Rectal smooth muscle tissue (tissue), 1 donor: ENCODE results near the gene TDRD7.

Experiments used
- H3K27ac ChIP-seq: one replicate; pipeline ENCODE4 v1.7.0; 2013; ENCODE audit warnings: low read depth, low read length, inconsistent platforms
- H3K27me3 ChIP-seq: one replicate; pipeline ENCODE4 v1.7.0; 2013; ENCODE audit warnings: low read length; ENCODE audit not compliant: control insufficient read depth, insufficient read depth
- H3K36me3 ChIP-seq: one replicate; pipeline ENCODE4 v1.7.0; 2013; ENCODE audit warnings: low read length; ENCODE audit not compliant: control insufficient read depth, insufficient read depth
- H3K4me1 ChIP-seq: one replicate; pipeline ENCODE4 v1.7.0; 2013; ENCODE audit warnings: low read length; ENCODE audit not compliant: control insufficient read depth, insufficient read depth
- H3K4me3 ChIP-seq: one replicate; pipeline ENCODE4 v1.7.0; 2013; ENCODE audit warnings: low read length
- H3K9ac ChIP-seq: one replicate; pipeline ENCODE4 v1.7.0; 2013; ENCODE audit warnings: low read length

The TDRD7 gene

DNA sequence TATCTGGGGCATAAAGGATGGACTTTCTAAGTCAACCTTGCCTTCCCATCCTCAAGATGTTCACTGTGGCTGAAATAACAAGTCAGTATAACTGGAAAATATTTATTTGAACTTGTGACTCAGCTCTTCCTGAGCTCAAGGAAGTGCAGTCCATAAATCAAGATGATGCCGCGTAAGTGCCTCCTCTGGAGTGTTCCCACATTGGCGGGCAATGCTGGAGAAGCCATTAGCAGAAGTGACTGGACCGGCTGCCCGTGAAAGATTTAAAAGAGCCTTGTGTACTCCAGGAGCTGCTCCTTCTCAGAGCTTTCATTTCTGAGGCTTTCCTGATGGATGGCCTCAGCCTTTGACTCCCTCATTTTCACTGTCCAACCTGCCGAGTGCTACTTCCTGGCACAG is 107.0 kb downstream of the TDRD7 start:
- Histone ChIP-seq H3K27ac (peak overlapping the region; percentile 84), H3K4me1 (peaks cover 25% of the 10 kb centered on the region), H3K36me3 (no peaks in the 10 kb centered on the region), H3K9ac (no peak overlapping the region), H3K4me3 (peak overlapping the region; percentile 13), H3K27me3 (no peaks in the 10 kb centered on the region)

DNA sequence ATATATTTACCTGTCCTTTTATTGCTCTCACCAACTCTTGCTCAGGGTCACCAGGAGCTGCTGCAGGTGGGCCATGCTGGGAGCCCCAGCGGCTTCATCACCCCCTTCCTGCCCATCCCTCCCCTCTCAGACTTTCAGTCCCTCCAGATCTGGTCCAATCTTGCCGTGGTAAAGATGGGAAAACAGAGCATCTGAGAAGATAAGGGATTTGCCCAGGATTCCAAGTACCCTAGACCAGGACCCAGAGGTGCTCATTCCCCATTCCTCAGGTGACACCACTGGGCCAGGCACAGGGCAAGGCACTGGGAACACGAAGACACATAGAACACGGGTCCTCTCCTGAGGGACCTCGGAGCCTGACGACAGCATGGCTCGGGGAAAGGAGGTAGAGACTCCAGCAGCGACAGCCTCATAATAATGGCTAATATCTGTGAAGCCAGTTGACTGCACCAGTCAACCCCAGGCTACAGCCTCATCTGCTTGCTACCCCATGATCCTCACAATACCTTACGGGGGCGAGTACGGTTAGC is 107.6 kb downstream of the TDRD7 start:
- H3K27ac ChIP-seq: peak overlapping the region; percentile 67
- H3K9ac ChIP-seq: no peak overlapping the region
- peak overlapping the region; percentile 13 for H3K4me3 ChIP-seq
- H3K36me3 ChIP-seq: no peaks in the 10 kb centered on the region
- peaks cover 25% of the 10 kb centered on the region for H3K4me1 ChIP-seq
- no peaks in the 10 kb centered on the region for H3K27me3 ChIP-seq

GRCh38 chr9:97521576-97522333 is 109.9 kb downstream of the TDRD7 start:
- no peak overlapping the region for H3K9ac ChIP-seq
- no peak overlapping the region for H3K4me3 ChIP-seq
- no peaks in the 10 kb centered on the region for H3K27me3 ChIP-seq
- no peak overlapping the region for H3K27ac ChIP-seq
- no peaks in the 10 kb centered on the region for H3K36me3 ChIP-seq
- peaks cover 25% of the 10 kb centered on the region for H3K4me1 ChIP-seq

- H3K36me3 ChIP-seq: no peaks in the 10 kb centered on the region
- H3K4me3 ChIP-seq: no peak overlapping the region
- H3K27ac ChIP-seq: no peak overlapping the region
- no peak overlapping the region for H3K9ac ChIP-seq
- H3K27me3 ChIP-seq: no peaks in the 10 kb centered on the region
- H3K4me1 ChIP-seq: peaks cover 19% of the 10 kb centered on the region
Observed at GRCh38 chr9:97524424-97524823, 112.5 kb downstream of the TDRD7 start.

DNA sequence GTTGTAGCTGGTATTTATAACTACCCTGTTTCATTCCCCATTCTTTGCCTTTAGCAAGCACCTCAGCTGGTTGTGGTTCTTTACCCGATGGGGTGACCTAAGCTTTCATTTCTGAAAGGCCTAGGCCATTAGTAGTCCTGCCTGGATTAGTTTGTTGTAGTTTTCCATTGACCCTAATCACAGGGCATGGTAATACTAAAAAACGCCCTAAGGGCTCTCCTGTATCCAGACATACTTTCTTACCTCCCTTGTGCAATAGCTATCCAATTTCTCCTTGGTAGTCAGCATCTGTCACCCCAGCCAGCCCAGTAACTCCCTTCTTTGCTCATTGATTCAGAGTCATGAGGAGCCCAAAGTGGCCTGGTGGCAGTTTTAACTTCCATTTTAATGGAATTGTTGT is 113.6 kb downstream of the TDRD7 start:
- no peak overlapping the region for H3K27ac ChIP-seq

GRCh38 chr9:97526895-97527575 is 115.1 kb downstream of the TDRD7 start:
- H3K9ac ChIP-seq: no peak overlapping the region
- H3K4me1 ChIP-seq: peaks cover 27% of the 10 kb centered on the region
- no peaks in the 10 kb centered on the region for H3K27me3 ChIP-seq
- no peak overlapping the region for H3K27ac ChIP-seq
- no peak overlapping the region for H3K4me3 ChIP-seq
- H3K36me3 ChIP-seq: no peaks in the 10 kb centered on the region

More for the DNA sequence above, 113.6 kb downstream of the TDRD7 start:
- H3K9ac ChIP-seq: no peak overlapping the region
- no peak overlapping the region for H3K4me3 ChIP-seq
- peaks cover 16% of the 10 kb centered on the region for H3K4me1 ChIP-seq
- no peaks in the 10 kb centered on the region for H3K27me3 ChIP-seq
- no peaks in the 10 kb centered on the region for H3K36me3 ChIP-seq

DNA sequence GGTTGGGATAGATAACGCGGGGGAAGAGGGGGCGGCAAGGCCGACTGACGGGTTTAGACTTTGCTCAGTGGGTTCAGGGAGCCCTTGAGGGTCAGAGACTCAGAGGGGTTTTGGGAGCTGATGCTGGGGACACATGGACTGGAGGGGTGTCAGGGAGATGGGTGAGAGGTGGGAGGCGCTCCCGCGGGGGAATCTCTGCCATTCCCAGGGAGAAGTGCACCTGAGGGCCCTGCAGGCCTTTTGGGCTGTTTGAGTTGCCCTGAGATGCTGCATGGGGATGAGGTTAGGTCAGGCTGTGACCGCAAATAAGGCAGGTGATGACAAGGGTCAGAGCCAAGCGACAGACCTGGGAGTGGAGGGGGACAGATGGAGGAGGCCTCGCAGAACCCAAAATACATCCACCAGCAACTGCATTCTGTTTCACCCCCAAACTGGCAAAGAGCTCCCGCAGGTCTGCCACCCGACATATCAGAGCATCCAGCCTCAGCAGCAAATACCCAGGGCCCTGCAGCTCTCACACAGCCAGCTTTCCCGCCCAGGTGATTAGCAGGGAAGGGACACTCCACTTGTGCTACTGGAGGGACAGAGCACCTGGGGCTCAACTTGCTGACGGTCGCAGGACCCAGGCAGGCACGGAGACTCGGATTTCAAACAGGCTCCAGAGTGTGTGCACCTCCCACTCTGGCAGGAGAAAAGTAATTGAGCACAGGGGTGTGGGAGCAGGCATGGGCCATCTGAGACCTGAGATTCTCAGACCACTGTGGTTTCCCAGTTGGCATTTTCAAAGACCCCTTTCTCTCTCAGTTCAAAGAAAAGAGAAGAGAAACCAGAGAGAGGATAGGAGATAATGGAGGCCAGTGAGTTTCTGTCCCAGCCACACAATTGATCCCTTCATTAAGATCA is 116.0 kb downstream of the TDRD7 start:
- no peak overlapping the region for H3K4me3 ChIP-seq
- no peaks in the 10 kb centered on the region for H3K36me3 ChIP-seq
- peak overlapping the region; percentile 71 for H3K27ac ChIP-seq
- no peak overlapping the region for H3K9ac ChIP-seq
- H3K4me1 ChIP-seq: peaks cover 35% of the 10 kb centered on the region
- no peaks in the 10 kb centered on the region for H3K27me3 ChIP-seq

GRCh38 chr9:97528529-97529230 is 116.8 kb downstream of the TDRD7 start:
- peak overlapping the region; percentile 71 for H3K27ac ChIP-seq
- H3K9ac ChIP-seq: no peak overlapping the region
- H3K4me3 ChIP-seq: no peak overlapping the region
- H3K27me3 ChIP-seq: no peaks in the 10 kb centered on the region
- H3K4me1 ChIP-seq: peaks cover 35% of the 10 kb centered on the region
- H3K36me3 ChIP-seq: no peaks in the 10 kb centered on the region

DNA sequence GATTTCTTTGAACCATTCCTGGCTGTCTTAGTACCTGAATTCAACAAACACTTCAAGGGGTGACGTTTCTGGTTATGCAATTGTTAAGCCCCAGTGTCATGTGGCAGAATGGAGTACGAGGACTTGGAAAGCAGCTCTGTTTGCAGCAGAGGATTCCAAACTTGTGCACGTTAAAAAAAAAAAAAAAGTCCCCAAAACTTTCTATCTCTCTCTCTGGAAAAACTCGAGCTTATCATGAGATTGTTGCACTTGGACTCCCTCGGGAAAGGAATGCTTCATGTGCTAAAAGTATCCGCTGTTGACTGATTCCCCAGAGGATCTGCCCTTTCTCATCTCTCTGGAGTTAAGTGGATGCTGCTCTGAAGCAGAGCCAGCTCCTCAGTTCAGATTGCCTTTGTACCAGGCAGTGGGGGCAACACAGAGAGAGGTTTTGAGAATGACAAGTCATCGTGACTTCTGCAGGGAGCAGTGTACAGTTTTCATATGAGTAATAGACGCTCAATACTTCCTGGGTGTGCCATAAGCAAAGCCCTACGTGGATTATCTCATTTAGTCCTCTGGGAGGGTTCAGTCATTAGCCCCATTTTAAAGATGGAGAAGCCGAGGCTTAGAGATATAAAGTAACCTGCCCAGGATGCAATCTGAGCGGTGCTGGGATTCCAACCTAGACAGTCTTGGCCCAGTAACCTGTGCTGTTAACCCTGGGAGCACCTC is 117.6 kb downstream of the TDRD7 start:
- H3K4me1 ChIP-seq: peaks cover 35% of the 10 kb centered on the region
- no peak overlapping the region for H3K4me3 ChIP-seq
- peak overlapping the region; percentile 71 for H3K27ac ChIP-seq
- no peaks in the 10 kb centered on the region for H3K27me3 ChIP-seq
- no peaks in the 10 kb centered on the region for H3K36me3 ChIP-seq
- H3K9ac ChIP-seq: no peak overlapping the region

DNA sequence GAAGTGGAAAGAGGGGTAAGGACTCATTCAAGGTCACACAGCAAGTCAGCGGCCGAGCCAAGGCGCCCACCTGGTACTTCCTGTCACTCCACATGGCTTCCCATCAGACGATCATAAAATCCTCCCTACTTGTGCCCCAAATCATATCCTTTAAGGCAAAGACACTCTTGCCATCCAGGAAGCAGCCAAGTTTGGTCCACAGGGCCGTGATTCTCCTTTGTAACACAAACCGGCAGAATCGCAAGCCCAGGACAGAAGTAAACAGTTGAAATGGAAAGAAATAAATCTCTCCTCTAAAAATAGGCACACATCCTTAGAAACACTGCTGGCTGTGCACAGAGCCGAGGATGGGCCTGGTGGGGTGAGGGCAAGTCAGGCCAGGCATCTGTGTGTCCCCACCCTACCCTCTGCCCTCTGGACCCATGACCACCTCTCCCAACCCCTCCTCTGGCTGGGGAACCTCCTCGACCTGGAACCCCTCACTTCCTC is 120.0 kb downstream of the TDRD7 start:
- peak overlapping the region; percentile 78 for H3K27ac ChIP-seq
- H3K4me3 ChIP-seq: no peak overlapping the region
- H3K27me3 ChIP-seq: no peaks in the 10 kb centered on the region
- no peak overlapping the region for H3K9ac ChIP-seq
- H3K4me1 ChIP-seq: peaks cover 35% of the 10 kb centered on the region
- H3K36me3 ChIP-seq: no peaks in the 10 kb centered on the region

DNA sequence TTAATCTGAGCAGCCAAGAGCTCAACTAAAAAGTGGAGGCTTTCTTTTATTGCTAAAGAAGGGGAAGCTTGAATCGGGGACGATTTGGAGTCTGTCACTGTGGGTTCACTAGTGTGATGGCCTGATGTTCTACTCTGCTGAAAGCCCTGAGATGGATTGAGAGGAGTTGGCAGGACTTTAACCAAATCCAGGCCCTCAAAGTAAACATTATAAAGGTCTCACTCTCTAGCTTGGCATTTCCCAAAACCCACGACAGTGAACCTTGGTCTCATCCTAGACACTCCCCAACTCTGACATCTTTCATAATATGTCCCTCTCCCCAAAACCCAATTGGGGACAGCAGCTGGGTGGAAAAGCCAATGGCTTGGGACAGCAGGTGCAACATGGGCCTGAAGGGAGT is 122.3 kb downstream of the TDRD7 start:
- Histone ChIP-seq H3K4me3 (no peak overlapping the region), H3K27me3 (no peaks in the 10 kb centered on the region), H3K9ac (no peak overlapping the region), H3K27ac (no peak overlapping the region), H3K4me1 (peaks cover 26% of the 10 kb centered on the region), H3K36me3 (no peaks in the 10 kb centered on the region)
